ENCODE measurements around the gene KCNC2. TPM values are rescaled to one million over a fixed set of nuclear protein-coding genes. Genes with fewer than 3 reads are reported as not detected.
"Not testable (repeated sequence)": the region's sequence is repeated elsewhere in the genome, so short reads cannot be mapped to it uniquely, and the experiment has no call there.

Gene KCNC2
- polyA plus RNA-seq, 3 donors from 2014 or later: not detected

DNA sequence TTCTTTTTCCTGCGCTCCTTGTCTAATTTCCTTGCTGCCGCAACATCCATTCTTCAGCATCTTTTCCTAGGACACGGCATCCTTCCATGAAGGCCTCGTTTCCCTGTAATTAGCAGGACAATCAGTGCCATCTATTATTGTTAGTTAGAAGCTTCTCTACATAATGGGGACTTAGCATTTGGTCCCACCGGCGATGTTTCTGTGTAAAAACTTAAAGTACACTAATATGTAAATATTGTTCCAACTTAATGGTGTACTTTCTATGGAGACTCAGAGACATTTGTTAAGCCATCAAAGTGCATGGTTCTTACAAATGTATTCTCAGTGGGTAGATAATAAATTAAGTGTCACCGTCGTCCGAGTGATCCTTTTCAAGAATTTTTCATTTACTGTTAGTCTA lies 17.4 kb downstream of the KCNC2 start:
- Mint-ChIP-seq H3K36me3 (no peaks in the 10 kb centered on the region), H3K4me3 (no peak overlapping the region), H3K9me3 (peaks cover 0 to 8% (median 2%) of the 10 kb centered on the region in 6 donors), H3K27me3 (ENCODE audit: low read depth in 3 of 3) (peaks cover 0 to 4% (median 2%) of the 10 kb centered on the region in 3 donors), H3K4me1 (no peaks in the 10 kb centered on the region), H3K27ac (no peak overlapping the region)
- no peak for DNase-seq

GRCh38 chr12:75190846-75191245 lies 18.8 kb downstream of the KCNC2 start:
- Mint-ChIP-seq H3K4me3 (no peak overlapping the region), H3K9me3 (peaks cover 0 to 8% (median 2%) of the 10 kb centered on the region in 6 donors), H3K4me1 (no peaks in the 10 kb centered on the region), H3K27me3 (ENCODE audit: low read depth in 3 of 3) (peaks cover 0 to 4% (median 2%) of the 10 kb centered on the region in 3 donors), H3K36me3 (no peaks in the 10 kb centered on the region), H3K27ac (no peak overlapping the region)
- no peak for DNase-seq

- H3K9me3 Mint-ChIP-seq; DNase-seq; H3K36me3 Mint-ChIP-seq; H3K27me3 Mint-ChIP-seq (ENCODE audit: low read depth in 3 of 3); H3K4me1 Mint-ChIP-seq; H3K27ac Mint-ChIP-seq; H3K4me3 Mint-ChIP-seq: not testable (repeated sequence)
These were observed 23.8 kb downstream of the KCNC2 start for GRCh38 chr12:75185881-75186280.

DNA sequence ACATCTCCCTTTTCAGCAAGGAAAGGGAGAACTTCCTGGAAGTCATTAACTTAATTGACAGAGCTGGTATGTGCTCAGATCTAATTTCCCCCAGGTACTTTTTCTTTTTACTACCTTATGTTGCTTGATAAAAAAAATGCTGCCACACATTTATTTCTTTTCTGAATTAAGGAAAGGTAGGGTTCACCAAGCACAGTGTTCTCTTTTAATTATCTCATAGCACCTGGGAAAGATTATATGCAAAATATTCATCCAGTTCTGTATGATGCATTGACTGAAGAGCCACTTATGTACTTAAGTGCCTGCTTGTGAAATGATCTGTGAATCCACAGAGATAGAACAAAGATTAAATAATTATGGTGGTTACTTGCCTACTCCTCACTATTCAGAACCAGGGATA lies 25.1 kb downstream of the KCNC2 start:
- DNase-seq: no peak
- H3K9me3 Mint-ChIP-seq: peaks cover 0 to 5% (median 3%) of the 10 kb centered on the region in 6 donors
- no peaks in the 10 kb centered on the region for H3K36me3 Mint-ChIP-seq
- H3K4me1 Mint-ChIP-seq: no peaks in the 10 kb centered on the region
- no peaks in the 10 kb centered on the region for H3K27me3 Mint-ChIP-seq (ENCODE audit: low read depth in 3 of 3)
- no peak overlapping the region for H3K27ac Mint-ChIP-seq
- no peak overlapping the region for H3K4me3 Mint-ChIP-seq

GRCh38 chr12:75183967-75184366 lies 25.7 kb downstream of the KCNC2 start:
- Mint-ChIP-seq H3K36me3 (no peaks in the 10 kb centered on the region), H3K27me3 (ENCODE audit: low read depth in 3 of 3) (no peaks in the 10 kb centered on the region)
- no peak for DNase-seq

GRCh38 chr12:75177997-75178396 lies 31.6 kb downstream of the KCNC2 start:
- no peak overlapping the region for H3K27ac Mint-ChIP-seq
- H3K36me3 Mint-ChIP-seq: no peaks in the 10 kb centered on the region
- peaks cover 0 to 7% (median 3%) of the 10 kb centered on the region in 6 donors for H3K9me3 Mint-ChIP-seq
- no peaks in the 10 kb centered on the region for H3K4me1 Mint-ChIP-seq
- H3K27me3 Mint-ChIP-seq (ENCODE audit: low read depth in 3 of 3): no peaks in the 10 kb centered on the region
- no peak for DNase-seq
- no peak overlapping the region for H3K4me3 Mint-ChIP-seq

More at GRCh38 chr12:75183967-75184366, 25.7 kb downstream of the KCNC2 start:
- Mint-ChIP-seq H3K4me3 (no peak overlapping the region), H3K4me1 (no peaks in the 10 kb centered on the region), H3K9me3 (peaks cover 0 to 5% (median 3%) of the 10 kb centered on the region in 6 donors), H3K27ac (no peak overlapping the region)

GRCh38 chr12:75172611-75173010 lies 37.0 kb downstream of the KCNC2 start:
- Mint-ChIP-seq H3K36me3 (no peaks in the 10 kb centered on the region), H3K4me1 (no peaks in the 10 kb centered on the region), H3K27ac (no peak overlapping the region), H3K27me3 (ENCODE audit: low read depth in 3 of 3) (peaks cover 0 to 4% (median 0%) of the 10 kb centered on the region in 3 donors), H3K9me3 (peaks cover 0 to 4% (median 0%) of the 10 kb centered on the region in 6 donors), H3K4me3 (no peak overlapping the region)
- no peak for DNase-seq

DNA sequence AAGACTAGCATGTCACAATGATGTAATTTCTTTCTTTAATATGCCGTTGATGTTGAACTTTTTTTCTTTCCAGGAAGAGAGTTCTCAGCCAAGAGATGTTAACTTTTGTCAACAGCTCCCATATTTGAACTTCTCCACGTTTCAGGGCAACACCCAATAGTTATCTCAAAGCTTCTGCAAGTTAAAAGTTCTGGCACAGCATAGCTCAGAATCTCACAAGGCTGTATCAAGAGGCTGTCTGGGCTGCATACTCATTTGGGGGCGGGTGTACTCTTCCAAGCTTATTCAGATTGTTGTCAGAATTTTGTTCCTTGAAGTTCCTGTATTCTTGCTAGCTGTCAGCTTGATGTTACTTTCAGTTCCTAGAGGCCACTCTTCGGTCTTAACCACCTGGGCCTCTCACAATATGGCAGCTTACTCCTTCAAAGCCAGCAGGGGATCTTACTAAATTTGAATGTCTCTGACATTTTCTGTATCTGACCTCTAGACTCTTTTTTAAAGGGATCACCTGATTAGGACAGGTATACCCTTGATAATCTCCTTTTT lies 38.9 kb downstream of the KCNC2 start:
- H3K36me3 Mint-ChIP-seq: no peaks in the 10 kb centered on the region
- H3K4me3 Mint-ChIP-seq: no peak overlapping the region
- no peak overlapping the region for H3K27ac Mint-ChIP-seq
- no peaks in the 10 kb centered on the region for H3K4me1 Mint-ChIP-seq
- H3K27me3 Mint-ChIP-seq (ENCODE audit: low read depth in 3 of 3): peaks cover 0 to 4% (median 0%) of the 10 kb centered on the region in 3 donors
- DNase-seq: no peak
- H3K9me3 Mint-ChIP-seq: peaks cover 0 to 3% (median 0%) of the 10 kb centered on the region in 6 donors

DNA sequence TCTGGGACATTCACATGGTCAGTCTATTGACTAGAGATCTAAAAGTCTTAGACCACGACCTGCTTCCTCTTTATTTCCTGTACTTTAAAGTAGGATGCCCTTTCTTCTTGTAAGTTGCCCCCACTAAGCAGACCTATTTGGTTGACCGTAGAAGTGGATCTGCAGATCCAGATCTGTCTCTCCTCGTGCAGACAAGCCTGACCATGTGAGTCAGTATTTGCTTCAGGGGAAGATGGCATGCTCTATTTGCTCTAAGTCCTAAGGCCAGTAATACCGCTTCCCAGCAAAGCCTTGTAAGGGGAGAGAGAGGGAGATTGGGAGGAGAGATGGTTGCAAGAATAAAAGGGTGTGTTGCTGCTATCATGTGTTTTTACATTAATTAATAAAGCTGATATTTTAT lies 46.8 kb downstream of the KCNC2 start:
- Mint-ChIP-seq H3K27ac (no peak overlapping the region), H3K36me3 (no peaks in the 10 kb centered on the region), H3K4me1 (no peaks in the 10 kb centered on the region), H3K9me3 (peaks cover 0 to 6% (median 0%) of the 10 kb centered on the region in 6 donors), H3K4me3 (no peak overlapping the region), H3K27me3 (ENCODE audit: low read depth in 3 of 3) (peaks cover 0 to 2% (median 0%) of the 10 kb centered on the region in 3 donors)
- no peak for DNase-seq

DNA sequence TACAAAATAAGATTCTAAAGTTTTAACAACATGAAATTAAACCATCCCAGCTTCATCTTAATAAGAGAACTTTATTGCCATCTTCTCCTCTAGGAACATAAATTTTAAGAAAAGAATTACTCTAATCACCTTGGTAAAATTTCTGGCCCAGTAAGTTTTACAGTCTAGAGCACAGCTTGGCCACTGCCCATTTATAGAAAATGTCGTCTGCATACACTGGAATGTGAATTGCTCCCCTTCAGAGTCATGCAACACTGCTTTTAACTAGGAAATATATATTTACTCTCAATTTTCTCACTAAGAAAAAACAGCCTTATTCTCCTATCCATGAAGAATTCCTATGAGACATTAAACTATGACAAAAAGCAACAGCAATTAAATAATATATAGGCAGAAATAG lies 48.2 kb downstream of the KCNC2 start:
- no peak for DNase-seq
- peaks cover 0 to 6% (median 0%) of the 10 kb centered on the region in 6 donors for H3K9me3 Mint-ChIP-seq
- H3K4me3 Mint-ChIP-seq: no peak overlapping the region
- no peaks in the 10 kb centered on the region for H3K36me3 Mint-ChIP-seq
- H3K4me1 Mint-ChIP-seq: no peaks in the 10 kb centered on the region
- H3K27ac Mint-ChIP-seq: no peak overlapping the region
- H3K27me3 Mint-ChIP-seq (ENCODE audit: low read depth in 3 of 3): no peaks in the 10 kb centered on the region

GRCh38 chr12:75157385-75157784 lies 52.3 kb downstream of the KCNC2 start:
- Mint-ChIP-seq H3K27me3 (ENCODE audit: low read depth in 3 of 3) (no peaks in the 10 kb centered on the region), H3K4me1 (no peaks in the 10 kb centered on the region), H3K27ac (no peak overlapping the region), H3K4me3 (no peak overlapping the region), H3K9me3 (peaks cover 0 to 6% (median 0%) of the 10 kb centered on the region in 6 donors), H3K36me3 (no peaks in the 10 kb centered on the region)
- DNase-seq: no peak

GRCh38 chr12:75155962-75156361 lies 53.7 kb downstream of the KCNC2 start:
- Mint-ChIP-seq H3K36me3 (no peaks in the 10 kb centered on the region), H3K9me3 (peaks cover 0 to 6% (median 0%) of the 10 kb centered on the region in 6 donors), H3K27ac (no peak overlapping the region), H3K27me3 (ENCODE audit: low read depth in 3 of 3) (no peaks in the 10 kb centered on the region), H3K4me1 (no peaks in the 10 kb centered on the region), H3K4me3 (no peak overlapping the region)
- no peak for DNase-seq

DNA sequence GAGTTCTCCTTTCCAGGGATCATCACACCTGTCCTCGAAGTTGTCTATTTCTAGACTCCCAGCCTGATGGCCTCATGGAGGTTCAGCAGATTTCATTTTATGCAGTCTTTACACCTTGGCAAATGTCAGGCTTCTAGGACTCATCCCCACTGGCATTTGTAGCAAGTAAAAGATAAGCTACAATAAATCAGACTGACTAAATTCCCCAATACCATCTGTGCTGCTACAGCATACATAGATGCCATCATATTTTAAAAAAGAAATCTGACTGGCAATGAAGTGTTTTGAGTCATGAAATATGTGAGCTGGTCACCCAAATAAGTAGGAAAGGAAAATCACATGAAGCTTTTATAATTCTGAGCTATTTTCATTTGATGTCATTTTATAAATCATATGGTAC lies 55.3 kb downstream of the KCNC2 start:
- Mint-ChIP-seq H3K27me3 (ENCODE audit: low read depth in 3 of 3) (no peaks in the 10 kb centered on the region), H3K36me3 (no peaks in the 10 kb centered on the region), H3K27ac (no peak overlapping the region), H3K4me1 (no peaks in the 10 kb centered on the region), H3K9me3 (peaks cover 0 to 6% (median 0%) of the 10 kb centered on the region in 6 donors), H3K4me3 (no peak overlapping the region)
- DNase-seq: no peak

GRCh38 chr12:75139196-75139595 lies 70.4 kb downstream of the KCNC2 start:
- DNase-seq: no peak
- H3K4me3 Mint-ChIP-seq: no peak overlapping the region
- H3K9me3 Mint-ChIP-seq: peaks cover 0 to 6% (median 5%) of the 10 kb centered on the region in 6 donors
- no peaks in the 10 kb centered on the region for H3K27me3 Mint-ChIP-seq (ENCODE audit: low read depth in 3 of 3)
- no peak overlapping the region for H3K27ac Mint-ChIP-seq
- no peaks in the 10 kb centered on the region for H3K4me1 Mint-ChIP-seq
- no peaks in the 10 kb centered on the region for H3K36me3 Mint-ChIP-seq

DNA sequence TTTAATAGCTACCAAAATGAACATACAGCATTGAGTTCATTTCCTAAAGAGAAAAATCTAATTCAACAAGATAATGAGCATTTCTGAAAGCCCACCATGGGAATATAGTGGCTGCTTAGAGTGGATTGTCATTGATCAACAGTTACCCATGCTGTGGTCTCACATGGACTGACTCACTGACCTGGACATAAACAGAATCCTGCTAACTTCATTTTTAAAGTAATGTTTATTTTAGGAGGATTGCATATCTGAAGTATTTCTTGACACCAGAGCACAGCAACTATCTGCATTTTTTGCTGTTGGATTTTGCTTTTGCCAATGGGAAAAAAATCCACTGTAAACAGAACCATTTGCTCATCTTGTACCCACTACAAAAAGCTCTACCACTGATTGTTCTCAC lies 71.7 kb downstream of the KCNC2 start:
- H3K9me3 Mint-ChIP-seq: peaks cover 0 to 7% (median 5%) of the 10 kb centered on the region in 6 donors
- H3K4me3 Mint-ChIP-seq: no peak overlapping the region
- H3K27me3 Mint-ChIP-seq (ENCODE audit: low read depth in 3 of 3): no peaks in the 10 kb centered on the region
- DNase-seq: no peak
- no peaks in the 10 kb centered on the region for H3K4me1 Mint-ChIP-seq
- no peak overlapping the region for H3K27ac Mint-ChIP-seq
- no peaks in the 10 kb centered on the region for H3K36me3 Mint-ChIP-seq

All from immature natural killer cell (primary cell).